B cell (primary cell): ENCODE measurements around the gene MYO5C. TPM values are rescaled to one million over a fixed set of nuclear protein-coding genes. Genes with fewer than 3 reads are reported as not detected.

Source experiments
- ATAC-seq: fragments of 200-7000 bp; cut with Tn5 transposase; one replicate; pipeline ENCODE4 v1.10.0; 2021; ENCODE audit warnings: low read depth, mild to moderate bottlenecking, moderate number of reproducible peaks, moderate library complexity
- CTCF ChIA-PET: fragments of 350-600 bp; sonication (Branson Sonifier 250); formaldehyde crosslinking; loops from one replicate; lab custom pipeline; 2021; ENCODE audit warnings: antibody characterized with exemption, inconsistent platforms; lab: Charles Lee
- POLR2A ChIA-PET: fragments of 350-600 bp; sonication (Branson Sonifier 250); formaldehyde crosslinking; loops from one replicate; lab custom pipeline; 2021; ENCODE audit warnings: antibody characterized with exemption; lab: Charles Lee
- DNase-seq: peaks from one replicate; pipeline ENCODE4 v3.0.0; 2013
- H2AFZ ChIP-seq: 2 replicates; pipeline ENCODE4 v1.6.1; 2012; ENCODE audit warnings: mild to moderate bottlenecking, low read depth, low read length; ENCODE audit not compliant: insufficient read depth, poor library complexity, severe bottlenecking
- H3K27ac ChIP-seq, 2 donors: 1 replicate in 1 of 2; 2 replicates in 1 of 2; pipeline ENCODE4 v1.5.1; 2012 to 2013; ENCODE audit warnings: low read length in 2 of 2, mild to moderate bottlenecking in 2 of 2, moderate library complexity in 1 of 2
- H3K27me3 ChIP-seq, 4 experiments: fragments of 200-600 bp in 1 of 4; sonication (generic) in 1 of 4; replicated peaks in 1 of 4; 1 replicate in 2 of 4; 2 replicates in 2 of 4; pipeline versions ENCODE4 v1.6.1 to v1.7.0; 2013 to 2016; ENCODE audit warnings: low read length in 3 of 4, mild to moderate bottlenecking in 2 of 4, mixed read lengths in 1 of 4, moderate library complexity in 1 of 4; ENCODE audit not compliant: insufficient read depth in 4 of 4, control insufficient read depth in 3 of 4; ENCODE audit errors: control extremely low read depth in 1 of 4
- H3K36me3 ChIP-seq, 2 experiments: replicated peaks in 1 of 2; 1 replicate in 1 of 2; 2 replicates in 1 of 2; pipeline versions ENCODE4 v1.6.1 to v1.7.1; 2013; ENCODE audit warnings: low read length in 1 of 2; ENCODE audit not compliant: insufficient read depth in 2 of 2, control insufficient read depth in 1 of 2; ENCODE audit errors: control extremely low read depth in 1 of 2, extremely low read depth in 1 of 2
- H3K4me1 ChIP-seq, 2 donors: fragments of 200-600 bp in 1 of 2; sonication (generic) in 1 of 2; 1 replicate in 1 of 2; 2 replicates in 1 of 2; pipeline versions ENCODE4 v1.5.1 to v1.6.1; 2013 to 2017; ENCODE audit warnings: low read length in 2 of 2; ENCODE audit not compliant: control insufficient read depth in 2 of 2, insufficient read depth in 2 of 2
- H3K4me2 ChIP-seq: replicated peaks from 2 replicates; pipeline ENCODE3; 2012; ENCODE audit warnings: mild to moderate bottlenecking, low read depth, low read length; ENCODE audit not compliant: poor library complexity, severe bottlenecking
- H3K4me3 ChIP-seq, 5 experiments: fragments of 200-600 bp in 1 of 5; sonication (generic) in 1 of 5; 1 replicate in 3 of 5; 2 replicates in 2 of 5; pipeline versions ENCODE4 v1.5.1 to v1.7.0; 2011 to 2016; ENCODE audit warnings: low read length in 4 of 5, mild to moderate bottlenecking in 4 of 5, low read depth in 2 of 5, control low read depth in 1 of 5, moderate library complexity in 1 of 5; ENCODE audit not compliant: insufficient read depth in 1 of 5; ENCODE audit errors: control extremely low read depth in 1 of 5, extremely low read depth in 1 of 5
- H3K79me2 ChIP-seq: fragments of 200-600 bp; sonication (generic); one replicate; pipeline ENCODE4 v1.6.0; 2016; ENCODE audit warnings: low read length; ENCODE audit not compliant: control insufficient read depth, insufficient read depth
- H3K9ac ChIP-seq: fragments of 200-600 bp; sonication (generic); 2 replicates; pipeline ENCODE4 v1.6.1; 2017; ENCODE audit warnings: mild to moderate bottlenecking, low read length, moderate library complexity
- H3K9me3 ChIP-seq, 3 donors: one replicate each; pipeline versions ENCODE4 v1.6.1 to v1.7.1; 2013; ENCODE audit warnings: low read length in 2 of 3; ENCODE audit not compliant: control insufficient read depth in 2 of 3, insufficient read depth in 1 of 3; ENCODE audit errors: control extremely low read depth in 1 of 3
- H4K20me1 ChIP-seq: 2 replicates; pipeline ENCODE4 v1.6.0; 2012; ENCODE audit warnings: mild to moderate bottlenecking, low read length; ENCODE audit not compliant: insufficient read depth, control insufficient read depth, poor library complexity, severe bottlenecking
- H3K27ac Mint-ChIP-seq: one replicate; pipeline ENCODE4 v1.8.0; 2021; ENCODE audit warnings: mixed read lengths
- H3K27me3 Mint-ChIP-seq: one replicate; pipeline ENCODE4 v1.8.0; 2021; ENCODE audit warnings: mixed read lengths
- H3K4me1 Mint-ChIP-seq: one replicate; pipeline ENCODE4 v1.8.0; 2021; ENCODE audit warnings: mixed read lengths
- H3K4me3 Mint-ChIP-seq: one replicate; pipeline ENCODE4 v1.8.0; 2021; ENCODE audit warnings: mixed read lengths
- H3K9me3 Mint-ChIP-seq: one replicate; pipeline ENCODE4 v1.8.0; 2022; ENCODE audit warnings: mixed read lengths; ENCODE audit not compliant: insufficient read depth
- CTCF ChIP-seq: fragments of 200-600 bp; IDR thresholded peaks from one replicate; pipeline ENCODE4 v1.8.0; 2022; ENCODE audit warnings: antibody characterized with exemption, mild to moderate bottlenecking
- EZH2 ChIP-seq: IDR thresholded peaks from 2 replicates; pipeline ENCODE4 v1.6.1; 2012; ENCODE audit warnings: borderline replicate concordance, low read depth, mild to moderate bottlenecking, moderate library complexity, low read length; ENCODE audit not compliant: insufficient read depth, poor library complexity, severe bottlenecking
- WGBS: methylation state at CpG from one replicate; pipeline ENCODE4 v1.1.5; 2013; ENCODE audit warnings: missing lambda C conversion rate; ENCODE audit not compliant: insufficient coverage; 5-methylcytosine and 5-hydroxymethylcytosine counted together
- intact Hi-C: fragments of 100-400 bp; cut with micrococcal nuclease; formaldehyde crosslinking; loops from one replicate; pipeline ENCODE4 v1.10.0; 2022
- polyA plus RNA-seq: library from polyadenylated mRNA; depleted of rRNA; stranded (reverse); fragments of >200 nt; gene quantifications from 2 replicates; pipeline ENCODE4 v1.2.3, GENCODE V29; 2012
- total RNA-seq, 2 donors: library from RNA; stranded (reverse); fragments of 120-200 nt in 1 of 2; gene quantifications; 1 replicate in 1 of 2; 2 replicates in 1 of 2; pipeline versions ENCODE4 v1.2.3 to v1.2.4, GENCODE V29; 2013 to 2022

Gene MYO5C
- total and polyA plus RNA-seq, 2 donors (not counting 1 experiment from before 2014, with no cell fraction given) = 0.54 to 4.5 TPM

- TF ChIP-seq CTCF = no peak
- TF ChIP-seq EZH2 = no peak
- Histone ChIP-seq H3K9me3 (no peaks in the 10 kb centered on the region), H2AFZ (no peak overlapping the region), H3K4me3 (no peak overlapping the region), H3K79me2 (no peaks in the 10 kb centered on the region), H3K4me1 (no peaks in the 10 kb centered on the region), H3K27ac (no peak overlapping the region), H3K4me2 (no peak overlapping the region), H3K27me3 (no peaks in the 10 kb centered on the region), H3K36me3 (peaks cover 22 to 24% of the 10 kb centered on the region in 2 experiments), H3K9ac (no peak overlapping the region), H4K20me1 (no peaks in the 10 kb centered on the region)
- Mint-ChIP-seq H3K27me3 (no peaks in the 10 kb centered on the region), H3K9me3 (no peaks in the 10 kb centered on the region), H3K4me1 (no peaks in the 10 kb centered on the region), H3K4me3 (no peak overlapping the region), H3K27ac (no peak overlapping the region)
- WGBS = 100% methylated on average over 1 of the region's 3 CpGs
- no peak for ATAC-seq
- intact Hi-C loops = loop anchor here (10.0 kb wide), 1 partner anchor 337 kb away; the partner anchor contains the start of gene ATOSA
- POLR2A ChIA-PET = no interaction called here
- CTCF ChIA-PET = interaction anchor here (1.7 to 2.1 kb wide), 3 partner anchors 58 to 396 kb away, joined by 3 to 28 read pairs (median 4); no protein-coding TSS in a partner anchor
- DNase-seq = no peak
These were observed 42.5 kb upstream of the MYO5C start for GRCh38 chr15:52338058-52338457.

DNA sequence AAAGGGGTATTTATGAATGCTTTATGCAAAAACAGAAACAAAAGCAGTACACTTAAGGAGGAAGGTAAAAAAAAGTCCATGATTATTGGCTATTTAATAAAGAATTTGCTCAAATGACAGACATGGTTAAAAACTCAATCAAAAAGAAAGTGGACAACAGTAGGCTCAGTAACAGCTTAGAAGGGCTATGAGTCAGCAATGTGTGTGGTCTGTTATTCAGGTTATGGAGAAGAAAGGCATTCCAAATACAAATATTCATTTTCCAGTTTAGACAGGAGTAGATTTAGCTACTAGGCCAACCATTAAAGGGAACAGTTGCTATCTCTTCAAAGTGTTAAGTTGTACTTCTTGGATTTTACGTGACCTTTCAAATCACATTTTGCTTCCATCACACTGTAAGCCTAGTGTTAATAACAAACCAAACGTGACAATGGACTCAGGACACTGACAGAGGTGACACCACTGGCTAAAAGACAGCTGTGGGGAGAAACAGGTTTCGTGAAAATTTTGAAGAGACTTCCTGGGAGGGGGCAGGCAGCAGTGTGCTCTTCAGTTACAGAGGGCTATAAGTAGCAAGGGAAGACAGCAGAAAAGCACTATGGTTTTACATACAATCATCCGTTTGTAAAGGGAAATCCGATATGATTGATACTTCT lies 41.7 kb upstream of the MYO5C start:
- H3K27ac Mint-ChIP-seq = no peak overlapping the region
- no peaks in the 10 kb centered on the region for H3K79me2 ChIP-seq
- DNase-seq (no peak), ATAC-seq (no peak)
- no CpG with 5 or more reads among the region's 5 CpGs for WGBS
- H4K20me1 ChIP-seq = no peaks in the 10 kb centered on the region
- no peaks in the 10 kb centered on the region for H3K27me3 ChIP-seq
- intact Hi-C loops = loop anchor here (10.0 kb wide), 1 partner anchor 337 kb away; the partner anchor contains the start of gene ATOSA
- POLR2A ChIA-PET = interaction anchor here (1.1 kb wide), 1 partner anchor 76 kb away, joined by 3 read pairs; no protein-coding TSS in a partner anchor
- no peaks in the 10 kb centered on the region for H3K4me1 ChIP-seq
- CTCF ChIA-PET = interaction anchor here (1.3 to 2.1 kb wide), 6 partner anchors 58 to 397 kb away, joined by 3 to 28 read pairs (median 6); no protein-coding TSS in a partner anchor
- no peak overlapping the region for H3K4me2 ChIP-seq
- no peak overlapping the region for H3K27ac ChIP-seq
- no peak overlapping the region for H3K4me3 Mint-ChIP-seq
- no peaks in the 10 kb centered on the region for H3K9me3 Mint-ChIP-seq
- H2AFZ ChIP-seq = no peak overlapping the region
- H3K9me3 ChIP-seq = no peaks in the 10 kb centered on the region
- no peaks in the 10 kb centered on the region for H3K4me1 Mint-ChIP-seq
- no peak overlapping the region for H3K9ac ChIP-seq
- H3K27me3 Mint-ChIP-seq = no peaks in the 10 kb centered on the region
- H3K36me3 ChIP-seq = peaks cover 20 to 22% of the 10 kb centered on the region in 2 experiments
- TF ChIP-seq EZH2 (no peak), CTCF (no peak)
- H3K4me3 ChIP-seq = no peak overlapping the region
